Activated T-cell treated with anti-CD3 and anti-CD28 coated beads for 1 hour (primary cell): ENCODE measurements around the gene KANK4.
"Not testable (repeated sequence)": the region's sequence is repeated elsewhere in the genome, so short reads cannot be mapped to it uniquely, and the experiment has no call there.

Experiments used
- DNase-seq: peaks from one replicate; pipeline ENCODE4 v3.0.0-alpha.2; 2020; ENCODE audit warnings: low read depth

The KANK4 gene

DNA sequence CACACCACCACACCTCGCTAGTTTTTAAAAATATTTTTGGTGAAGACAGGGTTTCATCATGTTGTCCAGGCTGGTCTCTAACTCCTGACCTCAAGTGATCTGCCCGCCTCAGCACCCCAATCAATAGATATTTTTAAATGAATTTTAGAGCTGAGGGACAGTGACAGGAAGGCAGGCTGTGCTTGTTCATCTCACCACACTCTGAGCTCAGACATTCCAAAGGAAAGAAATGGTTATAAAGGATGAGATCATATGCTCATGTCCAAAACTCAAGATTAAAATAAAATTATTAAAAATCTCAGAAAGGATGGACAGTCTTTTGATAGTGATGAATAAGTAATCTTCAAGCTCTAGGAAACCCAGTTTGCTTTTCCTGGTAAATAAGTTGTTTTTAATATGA is 83.7 kb downstream of the KANK4 start:
- DNase-seq = no peak

DNA sequence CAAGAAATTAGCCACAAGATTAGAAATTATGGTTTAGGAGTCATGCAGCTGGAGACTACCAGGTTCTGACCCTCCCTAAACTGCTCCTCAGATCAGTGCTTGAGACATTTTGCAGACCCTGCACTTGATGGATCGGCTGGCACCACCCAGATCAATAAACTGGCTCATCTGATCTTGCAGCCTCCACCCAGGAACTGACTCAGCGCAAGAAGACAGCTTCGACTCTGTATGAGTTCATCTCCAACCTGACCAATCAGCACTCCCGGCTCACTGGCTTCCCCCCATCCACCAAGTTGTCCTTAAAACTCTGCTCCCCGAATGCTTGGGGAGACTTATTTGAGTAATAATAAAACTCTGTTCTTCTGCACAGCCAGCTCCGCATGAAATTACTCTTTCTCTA is 84.5 kb downstream of the KANK4 start:
- no peak for DNase-seq

DNA sequence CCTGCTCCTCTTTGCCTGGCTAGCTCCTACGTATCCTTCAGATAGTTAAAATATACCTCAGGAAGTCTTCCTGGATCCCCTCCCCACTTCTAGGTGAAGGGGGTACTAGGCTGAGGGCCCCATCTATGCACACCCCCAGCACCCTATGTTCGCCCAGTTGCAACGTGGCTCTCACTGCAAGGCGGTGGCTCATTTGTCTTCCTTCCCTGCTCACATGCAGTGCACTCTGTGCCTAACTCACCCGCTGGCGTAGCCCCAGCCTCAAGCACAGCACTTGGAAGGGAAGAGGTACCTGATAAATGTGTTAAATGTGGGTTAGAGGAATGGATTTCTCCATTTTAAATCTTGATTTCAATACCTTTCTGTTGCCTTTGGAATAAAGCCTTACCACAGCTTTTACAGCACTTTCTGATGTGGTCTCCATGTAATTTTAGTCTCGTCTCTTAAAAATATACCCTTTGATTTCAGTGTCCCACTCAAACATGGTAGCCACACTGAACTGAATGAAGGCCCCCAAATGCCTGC is 85.2 kb downstream of the KANK4 start:
- DNase-seq = no peak

DNA sequence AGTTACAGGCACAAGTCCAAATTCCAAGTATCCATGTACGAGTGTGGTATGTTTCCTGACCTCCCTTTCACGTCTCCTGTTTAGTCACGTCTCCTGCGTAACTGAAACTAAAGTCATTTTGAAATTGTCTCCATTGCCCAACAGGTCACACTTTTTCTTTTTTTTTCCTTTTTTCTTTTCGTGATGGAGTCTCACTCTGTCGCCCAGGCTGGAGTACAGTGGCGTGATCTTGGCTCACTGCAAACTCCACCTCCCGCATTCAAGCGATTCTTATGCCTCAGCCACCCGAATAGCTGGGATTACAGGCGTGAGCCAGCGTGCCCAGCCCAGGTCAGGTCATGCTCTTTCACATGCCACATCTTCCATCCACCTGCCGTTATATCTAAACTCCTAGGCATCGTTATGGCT is 86.4 kb downstream of the KANK4 start:
- no peak for DNase-seq

DNA sequence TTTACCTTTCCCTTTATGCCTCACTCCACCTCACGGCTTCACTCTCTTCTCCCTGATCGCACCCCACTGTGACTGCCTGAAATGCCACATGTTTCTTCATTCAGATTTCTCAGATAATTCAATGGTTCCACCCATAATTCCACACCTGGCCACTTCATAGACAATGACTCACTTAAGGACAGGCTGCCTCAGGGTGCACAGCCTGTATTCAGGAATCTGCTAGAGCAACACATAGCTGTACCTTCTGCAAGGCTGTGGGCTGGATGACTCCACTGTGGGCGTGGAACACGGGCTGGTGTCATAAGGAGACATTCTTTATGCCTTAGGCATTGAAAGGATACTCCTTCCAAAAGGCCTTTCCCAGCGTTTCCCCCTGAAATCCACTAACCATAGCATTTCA is 88.5 kb downstream of the KANK4 start:
- DNase-seq = no peak

DNA sequence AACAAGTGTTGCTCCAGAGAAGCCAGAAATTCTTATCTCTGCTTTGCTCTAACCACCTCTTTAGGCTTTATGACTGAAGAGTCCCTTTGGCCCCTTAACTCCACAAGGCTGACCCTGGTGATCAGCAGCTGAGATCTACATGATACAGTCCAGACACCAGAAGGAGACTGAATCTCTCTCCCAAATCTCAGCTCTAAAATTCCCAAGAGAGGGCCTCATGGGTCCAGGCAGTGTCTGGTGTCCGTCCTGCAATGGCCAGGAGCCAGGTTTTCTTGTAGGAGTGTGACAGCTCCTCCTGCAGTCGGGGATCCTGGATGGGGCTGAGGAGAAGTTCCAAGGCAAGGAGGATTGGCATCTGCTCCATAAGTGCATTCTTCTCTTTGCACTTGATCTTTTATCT is 89.3 kb downstream of the KANK4 start:
- DNase-seq = no peak

DNA sequence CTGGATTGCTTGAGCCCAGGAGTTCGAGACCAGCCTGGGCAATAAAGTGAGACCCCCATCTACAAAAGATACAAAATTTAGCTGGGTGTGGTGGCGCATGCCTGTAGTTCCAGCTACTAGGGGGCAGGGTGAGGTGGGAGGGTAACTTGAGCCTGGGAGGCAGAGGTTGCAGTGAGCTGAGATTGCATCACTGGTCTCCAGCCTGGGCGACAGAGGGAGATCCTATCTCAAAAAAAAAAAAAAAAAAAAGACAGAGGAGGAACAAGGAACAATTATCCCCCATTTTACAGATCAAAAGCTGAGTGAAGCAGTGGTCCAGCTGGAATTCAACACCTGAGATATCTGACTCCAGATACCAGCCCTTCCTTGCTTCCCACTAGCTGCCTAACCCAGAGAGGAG is 89.8 kb downstream of the KANK4 start:
- no peak for DNase-seq

DNA sequence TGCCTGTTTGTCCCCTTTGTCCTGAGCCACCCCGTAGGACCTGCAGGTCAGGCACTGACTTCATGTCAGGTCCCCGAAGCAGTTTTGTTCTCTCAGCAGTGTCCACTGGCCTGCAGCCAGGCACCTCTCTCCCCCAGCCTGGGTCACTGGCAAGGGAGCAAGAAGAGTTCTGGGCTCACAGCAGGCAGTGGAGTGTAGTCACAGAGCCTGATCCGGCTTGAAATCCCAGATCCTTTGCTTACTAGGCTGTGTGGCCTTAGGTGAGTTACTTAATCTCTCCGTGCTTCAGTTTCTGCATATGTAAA is 90.4 kb downstream of the KANK4 start:
- no peak for DNase-seq

DNA sequence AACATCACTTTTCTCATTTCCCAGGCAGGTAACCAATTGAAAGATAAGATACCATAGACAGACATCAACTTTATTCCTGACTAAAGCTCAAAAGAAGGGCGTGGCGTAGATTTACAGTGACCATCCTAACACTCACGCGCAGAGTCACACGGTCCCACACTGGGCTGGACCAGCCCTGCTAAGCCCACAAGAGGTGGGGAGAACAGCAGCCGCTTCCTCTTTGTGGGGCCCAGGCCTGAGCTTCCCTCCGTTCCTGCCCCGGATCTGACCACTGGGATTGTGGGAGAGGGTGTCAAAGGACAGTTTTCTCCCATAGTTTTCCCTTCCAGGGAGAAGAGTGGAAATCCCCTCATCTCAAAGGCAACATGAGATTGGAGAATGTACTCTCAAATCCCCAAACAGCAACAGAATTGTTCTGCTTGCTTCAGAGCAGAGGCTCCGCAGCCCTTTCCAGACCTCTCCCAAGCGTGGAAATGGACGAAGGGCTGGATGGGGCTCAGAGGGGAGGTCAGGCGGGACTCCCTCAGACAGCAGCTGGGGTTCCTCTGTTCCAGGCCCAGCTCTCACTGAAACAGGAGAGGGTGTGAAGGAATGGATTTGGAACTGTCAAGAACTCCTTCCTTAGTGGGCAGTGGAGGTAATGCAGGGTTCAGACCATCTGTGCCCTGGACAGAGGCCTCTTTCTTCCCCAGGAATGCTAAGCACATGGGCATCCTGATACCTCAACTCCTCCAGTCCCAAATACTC is 90.9 kb downstream of the KANK4 start:
- no peak for DNase-seq

DNA sequence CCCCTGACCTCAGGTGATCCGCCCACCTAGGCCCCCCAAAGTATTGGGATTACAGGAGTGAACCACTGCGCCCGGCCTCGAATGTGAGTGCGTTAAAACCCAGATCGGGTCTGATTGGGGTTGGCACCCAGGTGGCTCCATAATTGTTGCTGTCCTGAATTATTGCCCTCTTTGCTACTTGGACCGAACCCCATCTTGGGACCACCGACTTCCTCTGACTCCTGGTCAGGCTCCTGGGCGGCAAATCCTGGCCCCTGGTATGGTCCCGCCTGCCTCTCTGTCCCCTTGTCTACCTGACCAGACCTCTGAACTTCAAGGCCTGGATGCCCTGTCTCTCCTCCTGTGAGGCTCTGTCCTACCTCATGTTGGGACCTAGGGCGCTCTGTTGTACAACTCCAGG is 91.7 kb downstream of the KANK4 start:
- DNase-seq = no peak

DNA sequence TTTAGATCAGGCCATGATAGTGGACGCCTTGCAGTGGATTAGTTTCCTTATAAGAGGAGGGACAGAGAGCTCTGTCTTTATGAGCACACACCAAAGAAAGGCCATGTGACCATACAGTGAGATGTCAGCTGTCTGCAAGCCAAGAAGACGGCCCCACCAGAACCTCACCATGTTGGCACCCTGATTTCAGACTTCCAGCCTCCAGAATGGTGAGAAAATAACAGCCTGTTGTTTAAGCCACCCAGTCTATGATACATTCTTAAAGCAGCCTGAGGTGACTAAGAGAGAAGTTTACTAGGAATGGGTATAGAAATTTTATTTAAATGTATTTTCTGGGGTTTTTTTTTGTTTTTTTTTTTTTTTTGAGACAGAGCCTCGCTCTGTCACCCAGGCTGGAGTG is 95.1 kb downstream of the KANK4 start:
- DNase-seq = no peak

DNA sequence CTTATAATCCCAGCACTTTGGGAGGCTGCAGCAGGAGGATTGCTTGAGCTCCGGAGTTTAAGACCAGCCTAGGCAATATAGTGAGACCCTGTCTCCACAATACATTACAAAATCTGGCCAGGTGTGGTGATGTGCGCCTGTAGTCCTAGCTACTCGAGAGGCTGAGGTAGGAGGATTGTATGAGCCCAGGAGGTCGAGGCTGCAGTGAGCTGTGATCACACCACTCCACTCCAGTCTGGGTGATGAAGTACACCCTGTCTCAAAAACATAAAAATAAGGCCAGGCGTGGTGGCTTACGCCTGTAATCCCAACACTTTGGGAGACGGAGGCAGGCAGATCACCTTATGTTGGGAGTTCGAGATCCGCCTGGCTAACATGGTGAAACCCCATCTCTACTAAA is 96.9 kb downstream of the KANK4 start:
- DNase-seq = no peak

DNA sequence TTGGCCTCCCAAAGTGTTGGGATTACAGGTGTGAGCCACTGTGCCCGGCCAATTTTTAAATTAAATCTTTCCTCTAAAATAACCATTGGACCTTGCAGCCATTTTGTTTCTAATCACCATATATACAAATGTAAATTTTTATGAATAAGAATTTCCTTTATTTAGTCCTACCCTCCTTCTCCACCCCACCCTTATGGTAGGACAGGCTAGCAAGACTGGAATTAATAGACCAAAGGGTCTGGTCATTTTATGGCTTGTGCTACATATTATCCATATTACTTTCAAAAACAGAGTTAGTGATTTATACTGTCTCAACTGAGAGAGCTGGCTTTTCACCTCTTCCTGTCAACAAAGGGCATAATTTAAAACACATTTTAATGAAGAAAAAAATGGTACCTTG is 98.1 kb downstream of the KANK4 start:
- no peak for DNase-seq

DNA sequence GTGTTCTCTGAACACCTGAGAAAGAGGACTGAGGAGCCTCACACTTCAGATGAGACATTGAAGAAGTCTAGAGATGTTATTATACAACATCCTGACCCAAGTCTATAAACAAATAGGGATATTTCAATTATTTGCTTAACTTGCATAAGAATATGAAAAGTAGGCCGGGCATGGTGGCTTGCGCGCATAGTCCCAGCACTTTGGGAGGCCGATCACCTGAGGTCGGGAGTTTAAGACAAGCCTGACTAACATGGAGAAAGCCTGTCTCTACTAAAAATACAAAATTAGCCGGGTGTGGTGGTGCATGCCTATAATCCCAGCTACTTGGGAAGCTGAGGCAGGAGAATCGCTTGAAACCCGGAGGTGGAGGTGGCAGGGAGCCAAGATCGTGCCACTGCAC is 98.8 kb downstream of the KANK4 start:
- DNase-seq = not testable (repeated sequence)

DNA sequence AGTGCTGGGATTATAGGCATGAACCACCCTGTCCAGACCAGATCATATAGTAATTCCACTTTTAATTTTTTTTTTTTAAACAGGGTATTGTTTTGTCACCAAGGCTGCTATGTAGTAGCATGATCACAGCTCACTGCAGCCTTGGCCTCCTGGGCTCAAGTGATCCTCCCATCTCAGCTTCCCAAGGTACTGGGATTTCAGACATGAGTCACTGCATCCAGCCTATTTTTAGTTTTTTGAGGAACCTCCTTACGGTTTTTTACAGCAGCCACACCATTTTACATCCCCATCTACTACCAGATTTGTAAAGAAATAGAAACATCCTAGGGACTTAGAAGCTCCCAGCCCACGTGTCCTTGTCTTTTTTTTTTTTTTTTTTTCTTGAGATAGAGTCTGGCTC is 100.6 kb downstream of the KANK4 start:
- DNase-seq = no peak

DNA sequence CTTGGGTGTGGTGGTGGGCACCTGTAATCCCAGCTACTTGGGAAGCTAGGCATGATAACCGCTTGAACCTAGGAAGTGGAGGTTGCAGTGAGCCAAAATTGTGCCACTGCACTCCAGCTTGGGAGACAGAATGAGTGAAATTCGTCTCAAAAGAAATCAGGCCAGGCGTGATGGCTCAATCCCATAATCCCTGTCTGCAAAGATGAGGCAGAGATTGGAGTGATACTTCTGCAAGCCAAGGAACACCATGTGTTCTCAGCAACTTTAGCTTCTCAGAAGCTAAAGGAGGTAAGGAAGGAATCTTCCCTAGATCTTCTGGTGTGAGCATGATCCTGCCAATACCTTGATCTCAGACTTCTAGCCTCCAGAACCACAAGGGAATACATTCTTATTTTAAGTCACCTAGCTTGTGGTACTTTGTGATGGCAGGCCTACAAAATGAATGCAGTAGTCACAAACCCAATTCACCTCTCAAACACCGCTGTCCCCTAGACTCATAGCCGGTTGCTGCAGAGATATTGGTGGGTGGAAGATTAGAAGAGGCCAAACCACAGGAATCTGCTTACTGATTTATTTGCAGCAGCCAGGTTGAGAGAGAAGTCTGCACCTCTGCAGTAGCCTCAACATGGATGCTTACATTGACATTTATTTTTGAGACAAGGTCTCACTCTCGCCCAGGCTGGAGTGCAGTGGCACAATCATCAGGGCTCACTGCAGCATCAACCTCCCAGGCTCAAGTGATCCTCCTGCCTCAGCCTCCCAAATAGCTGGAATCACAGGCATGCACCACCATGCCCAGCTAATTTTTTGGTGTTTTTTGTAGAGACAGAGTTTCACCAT is 105.9 kb downstream of the KANK4 start:
- no peak for DNase-seq

DNA sequence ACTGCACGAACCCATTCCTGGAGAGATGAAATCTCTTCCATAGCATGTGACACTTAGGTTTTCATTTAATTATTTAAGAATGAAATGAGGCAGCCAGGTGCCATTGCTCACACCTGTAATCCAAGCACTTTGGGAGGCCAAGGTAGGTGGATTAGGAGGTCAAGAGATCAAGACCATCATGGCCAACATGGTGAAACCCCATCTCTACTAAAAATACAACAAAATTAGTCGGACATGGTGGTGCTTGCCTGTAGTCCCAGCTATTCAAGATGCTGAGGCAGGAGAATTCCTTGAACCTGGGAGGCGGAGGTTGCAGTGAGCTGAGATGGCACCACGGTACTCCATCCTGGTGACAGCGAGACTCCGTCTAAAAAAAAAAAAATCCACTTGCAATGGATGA is 106.8 kb downstream of the KANK4 start:
- DNase-seq = no peak

DNA sequence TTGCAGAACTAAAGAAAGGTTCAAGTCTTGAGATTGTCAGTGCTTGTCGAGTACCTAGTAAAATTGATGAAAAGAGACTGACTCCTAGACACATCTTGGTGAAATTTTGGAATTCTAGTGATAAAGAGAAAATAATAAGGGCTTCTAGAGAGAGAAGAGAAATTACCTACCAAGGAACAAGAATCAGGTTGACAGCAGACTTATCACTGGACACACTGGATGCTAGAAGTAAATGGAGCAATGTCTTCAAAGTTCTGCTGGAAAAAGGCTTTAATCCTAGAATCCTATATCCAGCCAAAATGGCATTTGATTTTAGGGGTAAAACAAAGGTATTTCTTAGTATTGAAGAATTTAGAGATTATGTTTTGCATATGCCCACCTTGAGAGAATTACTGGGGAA is 108.3 kb downstream of the KANK4 start:
- no peak for DNase-seq

DNA sequence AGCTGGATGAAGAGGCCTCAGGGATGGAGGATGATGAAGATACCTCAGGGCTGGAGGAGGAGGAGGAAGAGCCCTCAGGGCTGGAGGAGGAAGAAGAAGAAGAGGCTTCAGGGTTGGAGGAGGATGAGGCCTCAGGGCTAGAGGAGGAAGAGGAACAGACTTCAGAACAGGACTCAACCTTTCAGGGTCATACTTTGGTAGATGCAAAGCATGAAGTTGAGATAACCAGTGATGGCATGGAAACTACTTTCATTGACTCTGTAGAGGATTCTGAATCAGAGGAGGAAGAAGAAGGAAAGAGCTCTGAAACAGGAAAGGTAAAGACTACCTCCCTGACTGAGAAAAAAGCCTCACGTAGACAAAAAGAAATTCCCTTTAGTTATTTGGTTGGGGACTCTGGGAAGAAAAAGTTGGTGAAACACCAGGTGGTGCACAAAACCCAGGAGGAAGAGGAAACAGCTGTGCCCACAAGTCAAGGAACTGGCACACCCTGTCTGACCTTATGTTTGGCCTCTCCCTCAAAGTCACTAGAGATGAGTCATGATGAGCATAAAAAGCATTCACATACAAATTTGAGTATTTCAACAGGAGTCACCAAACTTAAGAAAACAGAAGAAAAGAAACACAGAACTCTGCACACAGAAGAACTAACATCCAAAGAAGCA is 109.2 kb downstream of the KANK4 start:
- no peak for DNase-seq

DNA sequence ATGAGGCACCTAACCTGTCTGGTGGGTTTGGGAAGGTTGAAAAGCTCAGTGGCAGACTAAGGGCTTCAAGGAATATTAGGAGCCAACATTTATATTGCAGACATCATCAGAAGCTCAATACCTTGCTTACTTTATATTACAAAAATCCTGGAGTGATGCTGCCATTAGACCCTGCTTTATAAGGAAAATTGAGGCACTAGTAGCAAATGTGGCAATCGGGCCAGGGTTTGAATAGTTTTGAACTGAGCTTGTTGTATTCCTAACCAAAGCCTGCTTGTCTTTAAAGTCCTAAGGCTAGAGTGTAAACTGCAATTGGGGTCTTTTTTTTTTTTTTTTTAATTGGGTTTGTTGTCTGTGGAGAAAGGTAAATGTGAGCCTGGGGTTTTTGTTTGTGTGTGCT is 110.3 kb downstream of the KANK4 start:
- DNase-seq = no peak

DNA sequence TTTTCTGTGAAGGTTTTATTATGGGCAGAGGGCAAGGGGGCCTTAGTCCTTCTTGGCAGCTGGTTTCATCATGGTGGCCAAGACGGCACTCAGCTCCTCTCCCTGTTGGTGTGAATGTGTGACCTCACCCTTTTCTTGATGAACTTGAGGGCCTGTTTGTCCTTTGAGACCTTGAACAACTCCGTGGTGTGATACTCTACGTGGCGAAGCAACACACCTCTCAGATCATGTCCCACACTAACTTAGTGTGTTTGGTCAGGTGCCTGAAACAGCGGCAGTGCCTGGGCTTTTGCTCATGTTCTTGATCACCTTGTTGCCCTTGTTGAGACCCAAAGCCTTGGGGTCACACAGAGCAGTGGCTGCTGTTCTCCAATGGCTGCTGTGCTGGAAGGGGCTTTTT is 111.1 kb downstream of the KANK4 start:
- DNase-seq = no peak

DNA sequence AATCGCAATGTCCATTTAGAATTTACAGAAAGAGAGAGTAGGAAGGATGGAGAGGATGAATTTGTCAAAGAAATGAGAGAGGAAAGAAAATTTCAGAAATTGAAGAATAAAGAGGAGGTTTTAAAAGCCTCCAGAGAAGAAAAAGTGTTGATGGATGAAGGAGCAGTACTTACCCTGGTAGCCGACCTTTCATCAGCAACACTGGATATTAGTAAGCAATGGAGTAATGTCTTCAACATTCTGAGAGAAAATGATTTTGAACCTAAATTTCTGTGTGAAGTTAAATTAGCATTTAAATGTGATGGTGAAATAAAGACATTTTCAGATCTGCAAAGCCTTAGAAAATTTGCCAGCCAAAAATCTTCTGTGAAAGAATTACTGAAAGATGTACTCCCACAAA is 112.0 kb downstream of the KANK4 start:
- DNase-seq = no peak

DNA sequence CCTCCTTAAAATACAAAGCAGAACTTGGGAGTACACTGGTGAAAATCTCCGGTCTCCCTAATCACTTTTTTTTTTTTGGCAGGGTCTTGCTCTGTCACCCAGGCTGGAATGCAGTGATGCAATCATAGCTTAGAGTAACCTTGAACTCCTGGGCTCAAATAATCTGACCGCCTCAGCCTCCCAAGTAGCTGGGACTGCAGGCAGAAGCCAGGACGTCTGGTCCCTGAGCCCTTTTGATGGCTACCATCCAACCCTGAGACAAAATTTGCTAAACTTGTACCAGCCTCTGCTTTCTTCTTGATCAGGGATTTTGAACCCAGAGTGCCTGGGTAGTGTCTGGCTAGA is 120.5 kb downstream of the KANK4 start:
- no peak for DNase-seq
